Gastrocnemius medialis (tissue), 4 donors: Measurements from ENCODE around the gene BIRC2. TPM values are rescaled to one million over a fixed set of nuclear protein-coding genes. Genes with fewer than 3 reads are reported as not detected.
"Not testable (repeated sequence)": the region's sequence is repeated elsewhere in the genome, so short reads cannot be mapped to it uniquely, and the experiment has no call there.

Experiments
- ATAC-seq, 2 donors: fragments of 150-250 bp; one replicate each; pipeline ENCODE4 v1.9.1; 2016
- DNase-seq, 2 donors: peaks; one replicate each; pipeline ENCODE4 v3.0.0-alpha.2; 2019
- H3K27ac ChIP-seq, 4 donors: fragments of 200-600 bp; sonication (generic); 1 replicate in 1 of 4; 2 replicates in 3 of 4; pipeline ENCODE4 v1.5.1; 2016 to 2018; ENCODE audit warnings: mild to moderate bottlenecking in 2 of 4, moderate library complexity in 1 of 4
- H3K27me3 ChIP-seq, 3 donors: fragments of 200-600 bp; sonication (generic) in 2 of 3; 1 replicate in 1 of 3; 2 replicates in 2 of 3; pipeline versions ENCODE4 v1.5.1 to v1.6.0; 2016 to 2019; ENCODE audit warnings: mild to moderate bottlenecking in 1 of 3, moderate library complexity in 1 of 3
- H3K36me3 ChIP-seq, 2 donors: fragments of 200-600 bp; sonication (generic) in 1 of 2; one replicate each; pipeline ENCODE4 v1.5.1; 2017 to 2018
- H3K4me1 ChIP-seq, 2 donors: fragments of 200-600 bp; sonication (generic) in 1 of 2; one replicate each; pipeline ENCODE4 v1.5.1; 2016 to 2017; ENCODE audit warnings: mild to moderate bottlenecking in 2 of 2
- H3K4me3 ChIP-seq, 4 donors: fragments of 200-600 bp; sonication (generic) in 3 of 4; 1 replicate in 1 of 4; 2 replicates in 3 of 4; pipeline ENCODE4 v1.5.1; 2016 to 2019; ENCODE audit warnings: mild to moderate bottlenecking in 2 of 4
- H3K9me3 ChIP-seq, 3 donors: fragments of 200-600 bp; sonication (generic) in 2 of 3; 1 replicate in 1 of 3; 2 replicates in 2 of 3; pipeline ENCODE4 v1.5.1; 2016 to 2019
- POLR2A ChIP-seq, 2 donors: fragments of 450-650 bp; IDR thresholded peaks; one replicate each; pipeline ENCODE4 v1.6.1; 2017; ENCODE audit warnings: antibody characterized with exemption in 2 of 2, mild to moderate bottlenecking in 2 of 2, moderate library complexity in 2 of 2
- in situ Hi-C, 4 donors: fragments of 200-750 bp; cut with MboI; loops; one replicate each; pipeline versions ENCODE4 v1.15.0 to v1.8.0; 2017; ENCODE audit warnings: low sequenced_read_pairs in 4 of 4
- intact Hi-C: fragments of 100-400 bp; cut with DNase I; formaldehyde crosslinking; loops from one replicate; pipeline ENCODE4 v1.15.1; 2023; ENCODE audit warnings: low total_unique reads
- total RNA-seq, 4 donors: library from RNA; depleted of rRNA; stranded (reverse); fragments of >200 nt; gene quantifications; one replicate each; pipeline versions ENCODE4 v1.1.0 to v1.2.3, GENCODE V29; 2016
- TF ChIP-seq, protein P1 (sequence below), 5 experiments: fragments of 450-650 bp in 3 of 5; fragments of 200-600 bp in 2 of 5; sonication (generic) in 2 of 5; IDR thresholded peaks in 4 of 5; conservative IDR thresholded peaks in 1 of 5; 1 replicate in 4 of 5; 2 replicates in 1 of 5; pipeline ENCODE4 v1.5.1; 2016 to 2019; ENCODE audit warnings: antibody characterized with exemption in 5 of 5, mild to moderate bottlenecking in 3 of 5, moderate library complexity in 3 of 5

Gene BIRC2
- 10 to 100 TPM; 30.7 to 60.3 (median 46.6) TPM for total RNA-seq

DNA sequence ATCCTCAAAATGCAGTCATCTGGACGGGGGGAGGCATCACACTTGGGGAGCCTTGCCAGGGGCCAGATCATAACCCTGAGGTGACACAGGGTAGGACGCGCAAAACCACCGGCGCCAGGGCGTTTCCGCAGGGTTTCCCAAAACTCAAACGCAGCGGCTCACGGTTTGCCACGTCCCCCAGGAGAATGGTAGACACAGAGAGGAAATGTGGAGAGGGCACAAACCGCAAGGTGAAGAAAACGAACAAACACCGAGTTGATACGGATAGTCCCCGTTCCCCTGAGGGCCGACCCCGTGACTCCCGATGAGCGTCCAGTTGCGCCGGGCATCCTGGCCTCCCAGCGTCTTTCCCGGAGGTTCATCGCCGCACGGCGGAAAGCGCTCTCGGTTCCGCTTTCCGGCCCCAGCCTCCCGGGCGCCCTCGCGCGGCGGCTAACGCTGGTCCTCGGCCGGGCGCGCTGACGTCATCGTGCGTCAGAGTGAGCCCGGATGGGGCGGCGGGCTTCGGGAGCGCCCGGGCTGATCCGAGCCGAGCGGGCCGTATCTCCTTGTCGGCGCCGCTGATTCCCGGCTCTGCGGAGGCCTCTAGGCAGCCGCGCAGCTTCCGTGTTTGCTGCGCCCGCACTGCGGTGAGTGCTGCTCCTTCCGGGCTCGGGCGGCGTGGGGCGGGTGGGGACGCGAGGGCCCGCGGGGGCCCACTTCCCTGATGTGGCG is at the start of gene BIRC2:
BIRC2 (plus strand) TSS at position 467 of the 714 bp plus-strand sequence. CDS start 2,641 bp downstream, outside the sequence.
- peaks cover 0 to 15% of the 10 kb centered on the region in 2 donors for H3K36me3 ChIP-seq
- H3K27me3 ChIP-seq, result no peaks in the 10 kb centered on the region
- intact Hi-C loops (loop anchor here (2.0 kb wide), 3 partner anchors 58 to 236 kb away; partner anchors contain the start of genes TMEM123 and YAP1), in situ Hi-C loops (loop anchor here (10.0 kb wide), 2 partner anchors 62 to 148 kb away; no protein-coding TSS in a partner anchor)
- peaks cover 20 to 24% of the 10 kb centered on the region in 2 donors for H3K4me1 ChIP-seq
- TF ChIP-seq POLR2A (IDR thresholded peaks at IDR 0.05), result peak; percentile 81 to 83
- TF ChIP-seq, protein P1, sequence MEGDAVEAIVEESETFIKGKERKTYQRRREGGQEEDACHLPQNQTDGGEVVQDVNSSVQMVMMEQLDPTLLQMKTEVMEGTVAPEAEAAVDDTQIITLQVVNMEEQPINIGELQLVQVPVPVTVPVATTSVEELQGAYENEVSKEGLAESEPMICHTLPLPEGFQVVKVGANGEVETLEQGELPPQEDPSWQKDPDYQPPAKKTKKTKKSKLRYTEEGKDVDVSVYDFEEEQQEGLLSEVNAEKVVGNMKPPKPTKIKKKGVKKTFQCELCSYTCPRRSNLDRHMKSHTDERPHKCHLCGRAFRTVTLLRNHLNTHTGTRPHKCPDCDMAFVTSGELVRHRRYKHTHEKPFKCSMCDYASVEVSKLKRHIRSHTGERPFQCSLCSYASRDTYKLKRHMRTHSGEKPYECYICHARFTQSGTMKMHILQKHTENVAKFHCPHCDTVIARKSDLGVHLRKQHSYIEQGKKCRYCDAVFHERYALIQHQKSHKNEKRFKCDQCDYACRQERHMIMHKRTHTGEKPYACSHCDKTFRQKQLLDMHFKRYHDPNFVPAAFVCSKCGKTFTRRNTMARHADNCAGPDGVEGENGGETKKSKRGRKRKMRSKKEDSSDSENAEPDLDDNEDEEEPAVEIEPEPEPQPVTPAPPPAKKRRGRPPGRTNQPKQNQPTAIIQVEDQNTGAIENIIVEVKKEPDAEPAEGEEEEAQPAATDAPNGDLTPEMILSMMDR (IDR thresholded peaks at IDR 0.05 in 4 of 5, conservative IDR thresholded peaks at IDR 0.05 in 1 of 5), result peak; percentile 77 to 85 (median 83)
- DNase-seq (peak; percentile 85 to 90), ATAC-seq (peak; percentile 93)
- H3K9me3 ChIP-seq, result no peaks in the 10 kb centered on the region
- peak within 1 kb of the TSS; percentile 93 to 100 (median 98) for H3K27ac ChIP-seq
- peak within 1 kb of the TSS; percentile 61 to 99 (median 90) for H3K4me3 ChIP-seq

DNA sequence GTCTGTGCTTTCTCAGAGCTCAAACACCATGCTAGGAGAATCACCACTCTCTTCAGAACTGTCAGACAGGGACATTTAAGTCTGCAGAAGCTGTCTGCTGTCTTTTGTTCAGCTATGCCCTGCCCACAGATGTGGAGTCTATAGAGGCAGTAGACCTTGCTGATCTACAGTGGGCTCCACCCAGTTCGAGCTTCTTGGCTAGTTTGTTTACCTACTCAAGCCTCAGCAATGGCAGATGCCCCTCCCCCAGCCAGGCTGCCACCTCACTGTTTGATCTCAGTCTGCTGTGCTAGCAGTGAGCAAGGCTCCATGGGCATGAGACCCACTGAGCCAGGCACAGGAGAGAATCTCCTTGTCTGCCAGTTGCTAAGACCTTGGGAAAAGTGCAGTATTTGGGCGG is 46.2 kb upstream of the BIRC2 start:
- H3K9me3 ChIP-seq, intact Hi-C loops, H3K4me1 ChIP-seq, H3K27ac ChIP-seq, H3K4me3 ChIP-seq, H3K27me3 ChIP-seq, DNase-seq, H3K36me3 ChIP-seq, in situ Hi-C loops, ATAC-seq: not testable (repeated sequence)

DNA sequence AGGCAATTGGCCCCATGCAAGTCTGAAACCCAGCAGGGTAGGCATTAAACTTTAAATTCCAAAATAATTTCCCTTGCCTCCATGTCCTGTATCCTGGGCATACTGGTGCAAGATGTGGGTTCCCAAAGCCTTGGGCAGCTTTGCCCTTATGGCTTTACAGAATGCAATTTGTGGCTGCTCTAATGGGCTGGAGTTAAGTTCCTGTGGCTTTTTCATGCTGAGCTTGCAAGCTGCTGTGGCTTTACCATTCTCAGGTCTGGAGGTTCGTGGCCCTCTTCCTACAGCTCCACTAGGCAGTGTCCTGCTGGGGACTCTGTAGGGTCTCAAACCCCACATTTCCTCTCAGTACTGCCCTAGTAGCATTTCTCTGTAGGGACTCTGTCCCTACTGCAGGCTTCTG is 44.8 kb upstream of the BIRC2 start:
- no peaks in the 10 kb centered on the region for H3K27me3 ChIP-seq
- no peaks in the 10 kb centered on the region for H3K36me3 ChIP-seq
- no peaks in the 10 kb centered on the region for H3K9me3 ChIP-seq
- no peak overlapping the region for H3K27ac ChIP-seq
- intact Hi-C loops (no loop called here), in situ Hi-C loops (no loop called here)
- TF ChIP-seq, protein P1 (IDR thresholded peaks at IDR 0.05 in 4 of 5, conservative IDR thresholded peaks at IDR 0.05 in 1 of 5), result no peak
- no peak for TF ChIP-seq POLR2A (IDR thresholded peaks at IDR 0.05)
- no peak overlapping the region for H3K4me3 ChIP-seq
- ATAC-seq (no peak), DNase-seq (no peak)
- H3K4me1 ChIP-seq, result peaks cover 0 to 6% of the 10 kb centered on the region in 2 donors

DNA sequence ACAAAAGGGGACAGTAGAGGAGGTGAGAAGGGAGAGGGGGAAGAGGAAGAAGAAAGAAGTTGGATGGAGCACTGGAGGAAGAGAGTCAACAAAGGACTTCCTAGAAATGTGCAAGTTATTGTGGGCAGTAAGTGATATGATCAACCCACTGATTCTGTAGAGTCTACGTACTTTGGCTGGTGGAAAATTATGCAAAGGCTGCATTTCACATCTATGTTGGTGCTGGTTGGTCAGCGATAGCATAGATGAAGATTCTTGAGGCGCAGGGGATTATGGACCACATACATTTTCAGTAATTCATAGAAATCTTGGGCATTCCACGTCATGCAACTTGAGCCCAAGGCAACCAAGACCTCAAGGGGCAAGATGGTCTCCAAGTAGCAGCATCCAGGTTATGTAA is 42.3 kb upstream of the BIRC2 start:
- H3K4me3 ChIP-seq, result no peak overlapping the region
- no peak for TF ChIP-seq POLR2A (IDR thresholded peaks at IDR 0.05)
- TF ChIP-seq, protein P1 (IDR thresholded peaks at IDR 0.05 in 4 of 5, conservative IDR thresholded peaks at IDR 0.05 in 1 of 5), result no peak
- intact Hi-C loops (no loop called here), in situ Hi-C loops (no loop called here)
- H3K27ac ChIP-seq, result no peak overlapping the region
- DNase-seq, result no peak
- no peak for ATAC-seq
- peaks cover 0 to 6% of the 10 kb centered on the region in 2 donors for H3K4me1 ChIP-seq
- H3K27me3 ChIP-seq, result no peaks in the 10 kb centered on the region
- H3K9me3 ChIP-seq, result no peaks in the 10 kb centered on the region
- H3K36me3 ChIP-seq, result no peaks in the 10 kb centered on the region

DNA sequence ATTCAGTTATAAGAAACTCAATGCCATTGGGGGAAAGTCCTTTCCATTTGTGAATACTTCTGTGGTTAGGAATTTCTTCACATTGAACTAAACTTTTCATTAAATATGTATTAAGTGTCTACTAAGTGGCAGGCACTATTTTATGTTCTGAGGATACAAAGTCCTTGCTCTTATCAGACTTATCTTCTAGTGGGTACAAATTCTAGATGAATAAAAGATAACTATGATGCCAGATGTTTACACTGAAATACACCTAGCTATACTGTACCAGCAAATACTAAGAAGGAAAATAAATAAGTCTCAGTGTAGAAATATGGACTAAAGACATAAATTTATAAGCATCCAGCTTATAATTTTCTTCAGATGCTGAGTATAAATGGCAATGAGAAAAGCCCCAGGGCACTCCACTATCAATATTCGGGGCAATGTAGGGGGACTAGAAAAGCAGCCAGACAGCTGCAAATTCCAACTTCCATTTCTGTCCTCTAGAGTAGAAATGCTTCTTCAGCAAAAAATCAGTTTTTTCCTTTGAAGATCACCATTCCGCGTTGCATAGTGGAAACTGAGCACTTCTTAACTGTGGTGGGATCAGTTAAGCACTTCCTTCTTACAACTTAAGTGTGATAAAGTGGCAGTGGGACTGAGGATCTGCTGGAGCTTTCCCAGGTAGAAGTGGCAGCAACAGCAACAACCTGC is 41.5 kb upstream of the BIRC2 start:
- H3K4me1 ChIP-seq, result peaks cover 0 to 6% of the 10 kb centered on the region in 2 donors
- no peaks in the 10 kb centered on the region for H3K36me3 ChIP-seq
- ATAC-seq (no peak), DNase-seq (no peak)
- H3K9me3 ChIP-seq, result no peaks in the 10 kb centered on the region
- in situ Hi-C loops, result no loop called here
- H3K27me3 ChIP-seq, result no peaks in the 10 kb centered on the region
- no peak overlapping the region for H3K27ac ChIP-seq
- intact Hi-C loops, result no loop called here
- H3K4me3 ChIP-seq, result no peak overlapping the region
- no peak for TF ChIP-seq POLR2A (IDR thresholded peaks at IDR 0.05)
